Measurements from ENCODE around the gene OPN3. TPM values are rescaled to one million over a fixed set of nuclear protein-coding genes. Genes with fewer than 3 reads are reported as not detected.

Gene OPN3
- total RNA-seq, 2 donors from 2014 or later = 11.7 to 39.1 TPM

DNA sequence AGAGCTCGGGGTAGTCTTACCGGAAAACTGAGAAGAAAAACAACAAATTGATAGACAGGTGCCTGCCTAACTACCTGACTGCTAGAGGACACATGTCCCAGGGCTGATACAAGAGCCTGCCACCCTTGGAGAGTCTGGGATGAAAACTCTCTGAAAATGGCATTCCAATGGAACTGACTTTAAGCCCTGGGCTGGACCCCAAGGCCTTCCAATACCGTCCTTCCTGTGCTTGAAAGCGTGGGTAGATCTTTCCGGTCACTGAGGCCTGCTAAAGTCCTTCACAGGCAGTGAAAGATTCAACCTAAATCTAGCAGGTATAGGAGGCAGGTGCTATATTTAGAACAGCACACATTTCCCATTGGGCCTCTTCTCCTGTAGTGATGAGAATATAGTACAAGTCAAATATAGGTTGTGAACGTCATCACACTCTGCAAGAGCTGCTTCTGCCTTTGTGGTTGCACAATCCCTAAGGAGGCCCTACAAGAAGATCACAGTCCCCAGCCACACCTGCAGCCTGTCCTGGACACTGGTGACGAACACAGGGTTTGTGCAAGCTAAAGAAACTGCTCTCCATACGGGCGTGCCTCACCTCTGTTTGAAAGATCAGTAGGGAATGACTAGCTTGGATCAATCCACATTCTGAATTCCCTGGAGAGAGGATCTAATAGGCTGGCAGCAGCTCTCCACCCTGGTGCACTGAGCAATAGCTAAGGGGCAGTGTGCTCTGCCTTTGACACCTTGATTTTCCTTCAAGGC lies 876 bp upstream of the OPN3 start:
- TF ChIP-seq, protein P1, sequence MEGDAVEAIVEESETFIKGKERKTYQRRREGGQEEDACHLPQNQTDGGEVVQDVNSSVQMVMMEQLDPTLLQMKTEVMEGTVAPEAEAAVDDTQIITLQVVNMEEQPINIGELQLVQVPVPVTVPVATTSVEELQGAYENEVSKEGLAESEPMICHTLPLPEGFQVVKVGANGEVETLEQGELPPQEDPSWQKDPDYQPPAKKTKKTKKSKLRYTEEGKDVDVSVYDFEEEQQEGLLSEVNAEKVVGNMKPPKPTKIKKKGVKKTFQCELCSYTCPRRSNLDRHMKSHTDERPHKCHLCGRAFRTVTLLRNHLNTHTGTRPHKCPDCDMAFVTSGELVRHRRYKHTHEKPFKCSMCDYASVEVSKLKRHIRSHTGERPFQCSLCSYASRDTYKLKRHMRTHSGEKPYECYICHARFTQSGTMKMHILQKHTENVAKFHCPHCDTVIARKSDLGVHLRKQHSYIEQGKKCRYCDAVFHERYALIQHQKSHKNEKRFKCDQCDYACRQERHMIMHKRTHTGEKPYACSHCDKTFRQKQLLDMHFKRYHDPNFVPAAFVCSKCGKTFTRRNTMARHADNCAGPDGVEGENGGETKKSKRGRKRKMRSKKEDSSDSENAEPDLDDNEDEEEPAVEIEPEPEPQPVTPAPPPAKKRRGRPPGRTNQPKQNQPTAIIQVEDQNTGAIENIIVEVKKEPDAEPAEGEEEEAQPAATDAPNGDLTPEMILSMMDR (IDR thresholded peaks at IDR 0.05) = no peak
- Histone ChIP-seq H3K9me3 (no peaks in the 10 kb centered on the region), H3K4me3 (peak overlapping the region; percentile 33), H3K4me1 (no peaks in the 10 kb centered on the region), H3K9ac (ENCODE audit: low read depth in 2 of 2, low read length in 2 of 2) (peak overlapping the region in 1 of 2 donors; percentile 62), H3K36me3 (no peaks in the 10 kb centered on the region), H3K27me3 (no peaks in the 10 kb centered on the region), H3K27ac (peak overlapping the region; percentile 3)
- DNase-seq = peak; percentile 25
- intact Hi-C loops (cut with DNase I) = no loop called here

DNA sequence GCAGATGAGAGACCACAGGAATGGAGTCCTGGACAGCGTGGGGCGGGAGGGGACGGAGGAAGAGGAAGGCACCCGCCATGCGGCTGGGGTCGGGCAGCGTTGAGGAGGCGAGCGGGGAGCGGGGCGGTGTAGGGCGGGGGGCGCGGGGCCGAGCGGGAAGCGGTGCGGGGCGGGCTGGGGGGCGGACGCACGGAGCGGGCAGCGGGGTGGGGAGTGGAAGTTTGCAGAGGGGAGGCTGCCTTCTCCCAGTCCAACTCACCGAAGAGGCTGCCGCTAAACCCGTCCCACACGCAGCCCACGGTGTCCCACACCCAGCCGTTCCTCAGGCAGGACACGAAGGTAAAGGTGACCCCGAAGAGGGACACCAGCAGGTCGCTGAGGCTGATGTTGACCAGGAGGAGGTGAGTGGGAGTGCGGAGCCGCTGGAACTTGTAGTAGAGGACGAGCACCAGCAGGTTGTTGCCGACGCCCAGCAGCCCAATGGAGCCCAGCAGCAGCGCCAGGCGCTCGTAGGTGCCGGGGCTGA lies 483 bp downstream of the OPN3 start:
- peak; percentile 45 for DNase-seq
- Histone ChIP-seq H3K36me3 (no peaks in the 10 kb centered on the region), H3K27me3 (no peaks in the 10 kb centered on the region), H3K4me1 (no peaks in the 10 kb centered on the region), H3K4me3 (peak overlapping the region; percentile 82), H3K9me3 (no peaks in the 10 kb centered on the region), H3K27ac (peak overlapping the region; percentile 78), H3K9ac (ENCODE audit: low read depth in 2 of 2, low read length in 2 of 2) (peak overlapping the region; percentile 77 to 85)
- TF ChIP-seq, protein P1 (IDR thresholded peaks at IDR 0.05) = no peak
- intact Hi-C loops (cut with DNase I) = no loop called here

DNA sequence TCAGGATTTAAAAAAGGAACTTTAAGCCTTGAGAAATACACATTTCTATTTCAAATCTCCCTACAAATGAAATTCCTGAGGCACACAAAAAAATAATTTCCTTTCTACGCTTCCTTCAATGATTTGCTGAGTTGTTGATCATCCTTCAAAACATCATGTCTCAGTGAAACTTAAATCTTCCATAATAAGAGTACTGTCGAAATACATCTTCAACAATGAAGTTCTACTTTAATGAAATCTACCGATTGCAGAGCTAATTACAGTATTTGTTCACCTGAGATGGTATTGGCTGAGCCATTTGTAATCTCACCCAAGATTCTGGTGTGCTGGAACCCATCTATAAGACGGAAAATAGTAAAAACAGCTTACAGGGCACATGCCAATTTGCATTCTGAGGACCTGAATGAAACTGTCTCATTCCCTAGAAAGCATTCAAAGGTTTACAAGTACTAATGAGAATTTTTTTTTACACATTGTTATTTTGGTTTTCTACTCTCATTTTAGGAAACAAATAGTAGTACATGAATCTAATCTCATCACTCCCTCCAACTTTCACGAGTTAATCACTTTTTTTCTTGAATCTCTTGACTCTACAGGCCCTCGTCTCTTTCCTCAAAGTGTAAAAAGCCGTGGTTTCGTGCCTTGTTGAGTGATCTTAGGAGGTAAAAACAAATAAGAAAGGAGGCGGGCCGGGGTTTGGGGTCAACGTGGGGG lies 1.1 kb downstream of the OPN3 start:
- no peaks in the 10 kb centered on the region for H3K27me3 ChIP-seq
- no peak for DNase-seq
- H3K36me3 ChIP-seq = no peaks in the 10 kb centered on the region
- no peaks in the 10 kb centered on the region for H3K9me3 ChIP-seq
- H3K4me1 ChIP-seq = no peaks in the 10 kb centered on the region
- H3K27ac ChIP-seq = peak overlapping the region; percentile 78
- peak overlapping the region; percentile 82 for H3K4me3 ChIP-seq
- TF ChIP-seq, protein P1 (IDR thresholded peaks at IDR 0.05) = no peak
- intact Hi-C loops (cut with DNase I) = no loop called here
- H3K9ac ChIP-seq (ENCODE audit: low read depth in 2 of 2, low read length in 2 of 2) = peak overlapping the region; percentile 5 to 85

DNA sequence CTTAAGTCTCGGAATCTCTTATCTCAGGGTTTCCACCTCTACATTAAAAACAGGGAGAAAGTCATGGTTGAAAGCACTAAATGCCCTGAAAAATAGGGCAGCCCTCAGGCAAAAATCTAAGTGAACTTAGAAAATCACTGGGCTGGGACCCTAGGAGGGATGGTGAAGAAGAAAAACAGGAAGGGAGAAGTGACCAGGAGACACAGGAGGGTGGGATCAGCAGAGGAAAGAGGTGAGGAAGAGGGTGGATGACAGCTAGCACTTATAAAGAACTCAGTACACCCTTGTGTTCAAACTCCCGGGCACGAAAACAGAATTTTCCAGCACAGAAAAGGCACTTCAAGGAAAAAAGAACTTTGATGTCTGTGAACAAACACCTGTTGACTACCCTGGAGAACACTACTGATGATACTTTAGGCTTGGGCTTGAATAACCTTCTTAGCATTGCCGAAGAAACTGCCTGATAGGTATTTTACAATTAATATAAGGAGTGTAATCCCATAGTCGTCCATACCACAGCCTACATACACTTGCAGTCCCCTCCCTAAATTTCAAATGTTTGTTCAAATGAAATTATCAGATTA lies 2.0 kb downstream of the OPN3 start:
- intact Hi-C loops (cut with DNase I) = no loop called here
- no peak for DNase-seq
- no peaks in the 10 kb centered on the region for H3K9me3 ChIP-seq
- no peak overlapping the region for H3K27ac ChIP-seq
- no peak overlapping the region for H3K4me3 ChIP-seq
- H3K36me3 ChIP-seq = no peaks in the 10 kb centered on the region
- no peaks in the 10 kb centered on the region for H3K4me1 ChIP-seq
- no peaks in the 10 kb centered on the region for H3K27me3 ChIP-seq
- no peak overlapping the region for H3K9ac ChIP-seq (ENCODE audit: low read depth in 2 of 2, low read length in 2 of 2)
- TF ChIP-seq, protein P1 (IDR thresholded peaks at IDR 0.05) = no peak

DNA sequence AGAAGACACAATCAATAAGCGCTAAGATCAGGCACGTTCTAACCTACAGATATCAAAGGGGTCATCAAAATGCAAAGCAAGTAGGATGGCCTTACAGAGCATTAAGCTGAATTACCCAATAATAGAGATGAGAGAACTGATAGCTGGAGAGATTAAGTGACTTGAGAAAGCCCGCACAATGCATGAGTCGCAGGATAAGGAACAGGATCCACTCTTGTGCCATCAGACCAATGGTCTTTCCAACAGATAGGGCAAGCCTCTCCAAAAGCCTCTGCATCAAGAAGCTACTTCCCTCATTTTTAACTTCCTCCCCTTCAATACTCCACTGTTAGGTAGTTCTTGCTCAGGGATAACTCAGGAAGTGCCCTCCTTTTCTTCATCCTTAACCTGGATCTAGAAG lies 2.6 kb downstream of the OPN3 start:
- Histone ChIP-seq H3K36me3 (no peaks in the 10 kb centered on the region), H3K27ac (no peak overlapping the region), H3K4me3 (no peak overlapping the region), H3K27me3 (no peaks in the 10 kb centered on the region), H3K4me1 (no peaks in the 10 kb centered on the region), H3K9me3 (no peaks in the 10 kb centered on the region), H3K9ac (ENCODE audit: low read depth in 2 of 2, low read length in 2 of 2) (no peak overlapping the region)
- TF ChIP-seq, protein P1 (IDR thresholded peaks at IDR 0.05) = no peak
- DNase-seq = no peak
- intact Hi-C loops (cut with DNase I) = no loop called here
